H1 (cell line): ENCODE results near the gene FMO3. TPM values are rescaled to one million over a fixed set of nuclear protein-coding genes. Genes with fewer than 3 reads are reported as not detected.

Source experiments
- CHD2 ChIP-seq: IDR thresholded peaks from 2 replicates; pipeline ENCODE4 v1.6.1; 2012; ENCODE audit warnings: low read length, improper control_type of control experiment
- CHD7 ChIP-seq: fragments of 300-600 bp; sonication (generic); IDR thresholded peaks from 2 replicates; pipeline ENCODE4 v1.7.1; 2012; ENCODE audit warnings: low read length, moderate library complexity, mild to moderate bottlenecking, inconsistent platforms; ENCODE audit not compliant: insufficient replicate concordance
- CREB1 ChIP-seq: IDR thresholded peaks from 2 replicates; pipeline ENCODE4 v1.6.1; 2012; ENCODE audit warnings: inconsistent platforms
- RFX5 ChIP-seq: IDR thresholded peaks from 2 replicates; pipeline ENCODE4 v1.6.1; 2011; ENCODE audit warnings: low read depth, low read length, improper control_type of control experiment, borderline replicate concordance
- RNF2 ChIP-seq: fragments of 200-900, 300-1000 bp; sonication (generic); IDR thresholded peaks from 2 replicates; pipeline ENCODE4 v1.7.1; 2016; ENCODE audit warnings: borderline replicate concordance, low read depth, mild to moderate bottlenecking, antibody characterized with exemption, low read length; ENCODE audit not compliant: poor library complexity, severe bottlenecking; ENCODE audit errors: missing control alignments
- TAF7 ChIP-seq: optimal IDR thresholded peaks from 2 replicates; pipeline ENCODE3; 2011; ENCODE audit warnings: low read depth, mild to moderate bottlenecking, inconsistent platforms, low read length, moderate library complexity, borderline replicate concordance
- USF2 ChIP-seq: IDR thresholded peaks from 2 replicates; pipeline ENCODE4 v1.6.1; 2011; ENCODE audit warnings: low read length, improper control_type of control experiment
- polyA plus RNA-seq, 7 experiments: library from polyadenylated mRNA; depleted of rRNA in 3 of 7; stranded (reverse) in 5 of 7; unstranded in 2 of 7; fragments of >200 nt in 5 of 7; fragments of 200-250 nt in 2 of 7; gene quantifications; 1 replicate in 5 of 7; 2 replicates in 1 of 7; 4 replicates in 1 of 7; pipeline versions ENCODE4 v1.2.1 to v1.2.3, GENCODE V29; 2011 to 2013; ENCODE audit warnings: missing spikeins in 2 of 7, mixed read lengths in 2 of 7
- total RNA-seq: library from RNA; stranded (reverse); fragmentation: NEBNext Ultra II Directional; extraction: Animal tissue kit (Norgen Biotek cat#: 25700); gene quantifications from 2 replicates; pipeline ENCODE4 v1.2.1, GENCODE V29; 2021

FMO3 gene
- total and polyA plus RNA-seq, 2 of the 8 experiments (the other 6 are each of a cell fraction or from before 2014, with no cell fraction given), result not detected

GRCh38 chr1:171116676-171117075 lies 26.0 kb downstream of the FMO3 start (continued):
- TF ChIP-seq CHD7 (no peak), USF2 (no peak), TAF7 (no peak), CREB1 (no peak), RFX5 (no peak), RNF2 (no peak), CHD2 (no peak)
- TF ChIP-seq, all 59 proteins: peak for 0
